GM12892 (cell line): ENCODE measurements around the gene AHNAK2.

ENCODE experiments used
- POLR2A ChIP-seq: IDR thresholded peaks from 2 replicates; pipeline ENCODE4 v1.6.1; 2011; ENCODE audit warnings: low read depth, low read length, control low read depth
- TAF1 ChIP-seq: IDR thresholded peaks from 2 replicates; pipeline ENCODE4 v1.6.1; 2011; ENCODE audit warnings: low read depth, mild to moderate bottlenecking, control low read depth, low read length, borderline replicate concordance

- TF ChIP-seq POLR2A: no peak
- TF ChIP-seq TAF1: no peak
These were observed 48.0 kb upstream of the AHNAK2 start for GRCh38 chr14:105026033-105026785.
